Tibial nerve (tissue), 4 donors: ENCODE results near the gene NIM1K. TPM values are rescaled to one million over a fixed set of nuclear protein-coding genes. Genes with fewer than 3 reads are reported as not detected.
"Not testable (repeated sequence)": the region's sequence is repeated elsewhere in the genome, so short reads cannot be mapped to it uniquely, and the experiment has no call there.

Experiments used
- DNase-seq, 2 donors: peaks; one replicate each; pipeline ENCODE4 v3.0.0-alpha.2; 2019; ENCODE audit warnings: low spot score in 2 of 2
- H3K27ac ChIP-seq, 4 donors: fragments of 200-600 bp; sonication (generic) in 3 of 4; one replicate each; pipeline ENCODE4 v1.5.1; 2017 to 2019; ENCODE audit warnings: mild to moderate bottlenecking in 1 of 4
- H3K27me3 ChIP-seq, 2 donors: fragments of 200-600 bp; sonication (generic) in 1 of 2; one replicate each; pipeline versions ENCODE4 v1.5.1 to v1.6.0; 2017 to 2019
- H3K36me3 ChIP-seq, 3 donors: fragments of 200-600 bp; sonication (generic); one replicate each; pipeline ENCODE4 v1.5.1; 2018 to 2019
- H3K4me1 ChIP-seq, 4 donors: fragments of 200-600 bp; sonication (generic) in 3 of 4; one replicate each; pipeline ENCODE4 v1.5.1; 2017 to 2019
- H3K4me3 ChIP-seq, 4 donors: fragments of 200-600 bp; sonication (generic) in 3 of 4; one replicate each; pipeline ENCODE4 v1.5.1; 2017 to 2019; ENCODE audit warnings: mild to moderate bottlenecking in 1 of 4, moderate library complexity in 1 of 4
- H3K9me3 ChIP-seq, 4 donors: fragments of 200-600 bp; sonication (generic) in 3 of 4; one replicate each; pipeline ENCODE4 v1.5.1; 2017 to 2019
- EP300 ChIP-seq, 2 donors: sonication (generic); formaldehyde crosslinking; IDR thresholded peaks; one replicate each; pipeline ENCODE4 v1.6.1; 2017; ENCODE audit warnings: antibody characterized with exemption in 2 of 2, mild to moderate bottlenecking in 1 of 2
- POLR2A ChIP-seq, 2 donors: fragments of 450-650 bp; IDR thresholded peaks; one replicate each; pipeline ENCODE4 v1.6.1; 2017; ENCODE audit warnings: antibody characterized with exemption in 2 of 2, mild to moderate bottlenecking in 2 of 2, moderate library complexity in 2 of 2
- WGBS, 2 donors: methylation state at CpG; one replicate each; pipeline ENCODE4 v1.1.5; 2018; 5-methylcytosine and 5-hydroxymethylcytosine counted together
- total RNA-seq, 4 donors: library from RNA; depleted of rRNA; stranded (reverse); fragments of >200 nt; gene quantifications; one replicate each; pipeline ENCODE4 v1.1.0, GENCODE V29; 2016
- TF ChIP-seq, protein P1 (sequence below), 5 experiments: fragments of 200-600 bp in 3 of 5; fragments of 450-650 bp in 2 of 5; sonication (generic) in 3 of 5; IDR thresholded peaks; one replicate each; pipeline ENCODE4 v1.5.1; 2016 to 2019; ENCODE audit warnings: antibody characterized with exemption in 5 of 5, mild to moderate bottlenecking in 3 of 5, moderate library complexity in 2 of 5

NIM1K gene
- total RNA-seq, 4 donors from 2014 or later = 2.0 to 4.8 (median 3.6) TPM

DNA sequence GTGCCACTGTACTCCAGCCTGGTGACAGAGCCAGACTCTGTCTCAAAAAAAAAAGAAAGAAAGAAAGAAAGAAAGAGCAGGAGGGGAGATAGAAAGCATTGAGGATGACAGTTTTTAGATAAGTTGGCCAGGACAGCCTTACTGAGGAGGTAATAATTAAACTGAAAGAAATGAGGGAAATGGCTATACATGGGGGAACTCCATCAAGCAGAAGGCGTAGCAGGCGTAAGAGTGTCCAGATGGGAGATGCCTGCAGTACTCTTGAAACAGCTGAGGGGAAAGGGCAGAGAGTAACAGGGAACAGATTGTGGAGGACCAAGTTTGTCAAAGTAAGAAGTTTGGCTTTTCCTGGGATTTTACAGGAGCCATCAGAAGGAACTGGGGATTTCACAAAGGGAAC, 63.7 kb downstream of the NIM1K start:
- no peak for TF ChIP-seq EP300 (IDR thresholded peaks at IDR 0.05)
- TF ChIP-seq, protein P1, sequence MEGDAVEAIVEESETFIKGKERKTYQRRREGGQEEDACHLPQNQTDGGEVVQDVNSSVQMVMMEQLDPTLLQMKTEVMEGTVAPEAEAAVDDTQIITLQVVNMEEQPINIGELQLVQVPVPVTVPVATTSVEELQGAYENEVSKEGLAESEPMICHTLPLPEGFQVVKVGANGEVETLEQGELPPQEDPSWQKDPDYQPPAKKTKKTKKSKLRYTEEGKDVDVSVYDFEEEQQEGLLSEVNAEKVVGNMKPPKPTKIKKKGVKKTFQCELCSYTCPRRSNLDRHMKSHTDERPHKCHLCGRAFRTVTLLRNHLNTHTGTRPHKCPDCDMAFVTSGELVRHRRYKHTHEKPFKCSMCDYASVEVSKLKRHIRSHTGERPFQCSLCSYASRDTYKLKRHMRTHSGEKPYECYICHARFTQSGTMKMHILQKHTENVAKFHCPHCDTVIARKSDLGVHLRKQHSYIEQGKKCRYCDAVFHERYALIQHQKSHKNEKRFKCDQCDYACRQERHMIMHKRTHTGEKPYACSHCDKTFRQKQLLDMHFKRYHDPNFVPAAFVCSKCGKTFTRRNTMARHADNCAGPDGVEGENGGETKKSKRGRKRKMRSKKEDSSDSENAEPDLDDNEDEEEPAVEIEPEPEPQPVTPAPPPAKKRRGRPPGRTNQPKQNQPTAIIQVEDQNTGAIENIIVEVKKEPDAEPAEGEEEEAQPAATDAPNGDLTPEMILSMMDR (IDR thresholded peaks at IDR 0.05) = no peak
- TF ChIP-seq POLR2A (IDR thresholded peaks at IDR 0.05) = no peak
- 73 to 76% methylated on average over 2 of the region's 2 CpGs for WGBS, 2 donors
- H3K9me3 ChIP-seq = no peaks in the 10 kb centered on the region

DNA sequence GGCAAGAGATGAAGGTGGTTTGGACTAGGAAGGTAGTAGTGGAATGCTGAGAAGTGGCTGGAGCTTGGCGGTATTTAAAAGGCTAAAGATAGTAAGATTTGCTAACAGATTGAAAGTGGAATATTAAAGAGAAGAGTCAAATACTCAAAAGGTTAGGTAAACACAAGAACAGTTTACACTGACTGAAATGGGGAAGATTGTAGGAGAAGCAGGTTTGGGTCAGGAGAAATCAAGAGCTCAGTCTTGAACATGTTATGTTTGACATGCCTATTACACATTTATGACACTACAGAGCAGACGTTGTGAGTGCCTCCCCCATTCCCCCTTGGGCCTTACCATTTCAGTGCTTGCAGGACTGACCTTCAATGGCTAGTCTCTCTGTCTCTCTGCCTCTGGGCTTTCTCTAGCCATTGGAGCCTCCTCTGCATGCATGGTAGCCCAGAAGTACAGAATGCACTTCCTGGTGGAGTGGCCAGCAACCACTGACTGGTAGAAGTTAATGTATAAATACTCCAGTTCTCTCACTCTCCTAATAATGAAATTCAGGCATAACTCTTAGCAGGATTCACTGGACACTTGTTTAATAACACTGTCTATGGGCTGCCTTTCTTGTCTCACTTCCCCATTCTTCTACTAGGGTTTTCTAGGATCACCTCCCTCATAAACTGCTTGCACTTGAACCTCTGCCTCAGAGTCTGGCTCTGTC, 64.4 kb downstream of the NIM1K start:
- H3K27ac ChIP-seq = no peak overlapping the region
- no peaks in the 10 kb centered on the region for H3K4me1 ChIP-seq
- no peaks in the 10 kb centered on the region for H3K9me3 ChIP-seq
- H3K36me3 ChIP-seq = no peaks in the 10 kb centered on the region
- no peak for DNase-seq
- H3K4me3 ChIP-seq = no peak overlapping the region
- WGBS, 2 donors = 47 to 58% methylated on average over 2 of the region's 2 CpGs
- no peaks in the 10 kb centered on the region for H3K27me3 ChIP-seq
- TF ChIP-seq EP300 (IDR thresholded peaks at IDR 0.05) (no peak), POLR2A (IDR thresholded peaks at IDR 0.05) (no peak)
- TF ChIP-seq, protein P1 (IDR thresholded peaks at IDR 0.05) = no peak

More for the DNA sequence above, 63.7 kb downstream of the NIM1K start:
- Histone ChIP-seq H3K4me3 (no peak overlapping the region), H3K27me3 (no peaks in the 10 kb centered on the region), H3K36me3 (no peaks in the 10 kb centered on the region), H3K4me1 (no peaks in the 10 kb centered on the region), H3K27ac (no peak overlapping the region)
- DNase-seq = no peak

DNA sequence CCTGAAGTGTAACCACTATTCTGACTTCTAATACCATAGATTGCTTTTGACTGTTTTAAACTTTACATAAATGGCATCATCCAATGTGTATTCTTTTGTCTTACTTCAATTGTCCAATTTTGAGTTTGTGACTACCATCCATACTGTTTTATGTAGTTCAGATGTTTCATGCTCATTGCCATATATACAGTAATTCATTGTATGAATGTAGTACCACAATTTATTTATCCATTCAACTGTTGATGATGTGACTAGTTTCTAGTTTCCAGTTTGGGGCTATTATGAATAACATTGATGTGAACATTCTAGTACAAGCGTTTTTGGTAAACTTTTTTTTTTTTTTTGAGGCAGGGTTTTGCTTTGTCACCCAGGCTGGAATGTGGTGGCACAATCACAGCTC, 66.1 kb downstream of the NIM1K start:
- no peak overlapping the region for H3K27ac ChIP-seq
- TF ChIP-seq, protein P1 (IDR thresholded peaks at IDR 0.05) = no peak
- TF ChIP-seq POLR2A (IDR thresholded peaks at IDR 0.05) (no peak), EP300 (IDR thresholded peaks at IDR 0.05) (no peak)

DNA sequence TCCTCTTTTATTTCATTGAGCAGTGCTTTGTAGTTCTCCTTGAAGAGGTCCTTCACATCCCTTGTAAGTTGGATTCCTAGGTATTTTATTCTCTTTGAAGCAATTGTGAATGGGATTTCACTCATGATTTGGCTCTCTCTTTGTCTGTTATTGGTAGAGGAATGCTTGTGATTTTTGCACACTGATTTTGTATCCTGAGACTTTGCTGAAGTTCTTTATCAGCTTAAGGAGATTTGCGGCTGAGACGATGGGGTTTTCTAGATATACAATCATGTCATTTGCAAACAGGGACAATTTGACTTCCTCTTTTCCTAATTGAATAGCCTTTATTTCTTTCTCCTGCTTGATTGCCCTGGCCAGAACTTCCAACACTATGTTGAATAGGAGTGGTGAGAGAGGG, 70.2 kb downstream of the NIM1K start:
- DNase-seq, H3K27ac ChIP-seq, H3K4me1 ChIP-seq, H3K4me3 ChIP-seq, H3K27me3 ChIP-seq, H3K36me3 ChIP-seq, H3K9me3 ChIP-seq: not testable (repeated sequence)
- WGBS, 2 donors = 86 to 100% methylated on average over 2 of the region's 2 CpGs

More for the DNA sequence above, 66.1 kb downstream of the NIM1K start:
- no peak for DNase-seq
- Histone ChIP-seq H3K4me1 (no peaks in the 10 kb centered on the region), H3K27me3 (no peaks in the 10 kb centered on the region), H3K9me3 (peaks cover 0 to 2% (median 0%) of the 10 kb centered on the region in 4 donors), H3K4me3 (no peak overlapping the region), H3K36me3 (no peaks in the 10 kb centered on the region)
- WGBS, 2 donors = 67 to 72% methylated on average over 1 of the region's 1 CpG

DNA sequence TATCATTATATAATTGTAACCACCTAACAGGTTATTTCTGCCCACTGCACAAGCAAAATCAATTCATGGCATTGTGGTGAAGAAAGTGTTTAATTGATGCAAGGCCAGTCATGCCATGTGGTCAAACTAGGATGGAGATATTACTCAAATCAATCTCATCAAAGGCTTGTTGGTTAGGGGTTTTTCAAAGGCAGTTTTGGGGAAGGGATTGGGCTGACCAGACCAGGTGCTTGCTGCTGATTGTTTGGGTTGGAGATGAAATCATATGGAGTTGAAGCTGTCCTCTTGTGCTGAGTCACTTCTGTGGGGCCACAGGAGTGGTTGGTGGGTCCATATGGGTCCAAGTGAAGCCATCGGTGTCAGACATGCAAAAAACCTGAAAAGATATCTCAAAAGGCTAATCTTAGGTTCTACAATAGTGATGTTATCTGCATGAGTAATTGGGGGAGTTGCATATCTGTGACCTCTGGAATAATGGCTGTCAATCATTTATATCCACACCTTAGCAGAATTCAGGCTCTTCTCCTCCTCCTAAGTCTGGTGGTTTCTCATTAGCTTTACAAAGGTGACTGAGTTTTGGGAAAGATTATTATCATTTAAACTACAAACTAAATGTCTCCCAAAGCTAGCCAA, 76.3 kb downstream of the NIM1K start:
- H3K27ac ChIP-seq = no peak overlapping the region
- peaks cover 0 to 16% (median 0%) of the 10 kb centered on the region in 4 donors for H3K9me3 ChIP-seq
- H3K36me3 ChIP-seq = no peaks in the 10 kb centered on the region
- no peaks in the 10 kb centered on the region for H3K27me3 ChIP-seq
- H3K4me3 ChIP-seq = no peak overlapping the region
- no peak for DNase-seq
- TF ChIP-seq EP300 (IDR thresholded peaks at IDR 0.05) (no peak), POLR2A (IDR thresholded peaks at IDR 0.05) (no peak)
- TF ChIP-seq, protein P1 (IDR thresholded peaks at IDR 0.05) = no peak
- no peaks in the 10 kb centered on the region for H3K4me1 ChIP-seq
- WGBS, 2 donors = 89 to 97% methylated on average over 1 of the region's 1 CpG
